Measurements from ENCODE around the gene PDSS2.

Gene PDSS2, protein sequence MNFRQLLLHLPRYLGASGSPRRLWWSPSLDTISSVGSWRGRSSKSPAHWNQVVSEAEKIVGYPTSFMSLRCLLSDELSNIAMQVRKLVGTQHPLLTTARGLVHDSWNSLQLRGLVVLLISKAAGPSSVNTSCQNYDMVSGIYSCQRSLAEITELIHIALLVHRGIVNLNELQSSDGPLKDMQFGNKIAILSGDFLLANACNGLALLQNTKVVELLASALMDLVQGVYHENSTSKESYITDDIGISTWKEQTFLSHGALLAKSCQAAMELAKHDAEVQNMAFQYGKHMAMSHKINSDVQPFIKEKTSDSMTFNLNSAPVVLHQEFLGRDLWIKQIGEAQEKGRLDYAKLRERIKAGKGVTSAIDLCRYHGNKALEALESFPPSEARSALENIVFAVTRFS

DNA sequence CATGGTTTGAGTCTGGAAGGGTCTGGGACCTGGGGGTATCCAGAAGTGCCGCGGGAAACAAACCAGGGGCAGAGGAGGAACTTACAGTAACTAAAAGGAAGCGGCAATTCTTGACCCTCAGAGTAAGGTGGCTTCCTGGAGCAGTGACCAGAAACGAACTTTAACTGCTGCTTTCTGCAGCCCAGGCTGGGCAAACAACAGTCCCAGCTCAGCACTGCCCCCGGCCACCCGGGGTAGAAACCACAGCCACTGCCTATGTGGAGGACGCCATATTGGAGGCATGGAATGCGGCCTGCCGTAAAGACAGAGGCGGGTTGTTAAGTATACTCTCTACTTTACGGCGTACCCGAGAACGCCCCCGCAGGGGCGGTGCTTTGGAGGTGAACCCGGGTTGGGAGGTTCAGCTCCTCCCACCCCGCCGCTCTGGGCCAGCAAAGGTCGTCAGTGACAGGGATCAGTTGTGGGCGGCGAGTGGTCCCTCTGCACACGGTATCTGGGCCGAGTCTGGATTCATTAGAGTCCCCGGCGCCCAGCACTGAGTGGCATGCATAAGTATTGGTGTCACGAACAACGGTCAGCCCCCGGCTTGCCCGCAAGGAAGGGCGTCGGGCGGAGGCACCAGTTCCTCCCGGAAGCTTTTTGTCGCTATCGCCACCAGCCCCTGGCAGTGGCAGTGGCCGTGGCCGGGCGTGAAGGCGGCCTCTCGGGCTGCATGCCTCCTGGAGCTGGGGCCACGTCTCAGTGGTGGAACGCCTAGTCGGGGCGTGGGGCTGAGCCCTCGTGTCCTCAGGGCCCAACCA, at the start of gene PDSS2:
Gene PDSS2, minus strand, starts transcription at position 282 of the 800 bp plus-strand sequence. Its CDS starts 279 bp downstream, at position 3.
- H3K9me3 ChIP-seq (ENCODE audit: insufficient read depth, low read depth, low read length) = no peaks in the 10 kb centered on the region
- peak within 1 kb of the TSS; percentile 98 for H3K4me3 ChIP-seq (ENCODE audit: low read length)
- H3K4me1 ChIP-seq (ENCODE audit: insufficient read depth, low read length) = 0 out of 2 replicates have a peak, but pooled peaks cover 3% of the 10 kb centered on the region
- H3K36me3 ChIP-seq (ENCODE audit: insufficient read depth, low read depth, low read length) = no peaks in the 10 kb centered on the region
- H3K27ac ChIP-seq (ENCODE audit: low read length) = peak within 1 kb of the TSS; percentile 63
- peak within 1 kb of the TSS; percentile 94 for H3K9ac ChIP-seq (ENCODE audit: low read depth, low read length)
- H3K27me3 ChIP-seq (ENCODE audit: insufficient read depth, low read length) = no peaks in the 10 kb centered on the region

DNA sequence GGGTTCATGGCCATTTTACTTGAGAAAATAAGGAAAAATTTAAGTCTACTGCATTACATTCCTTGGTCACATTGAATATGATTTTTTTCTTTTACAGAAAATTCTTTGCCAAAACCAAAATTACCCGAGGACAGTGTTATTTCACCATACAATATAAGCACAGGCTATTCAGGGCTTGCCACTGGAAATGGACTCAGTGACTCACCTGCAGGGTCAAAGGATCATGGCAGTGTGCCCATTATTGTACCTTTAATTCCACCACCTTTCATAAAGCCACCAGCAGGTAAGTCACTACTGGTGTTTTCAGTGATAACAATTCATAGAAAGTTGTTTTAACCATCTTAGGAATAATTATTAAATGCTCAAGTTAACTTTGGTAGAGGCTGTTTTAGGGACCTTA, 46.8 kb upstream of the PDSS2 start:
- Histone ChIP-seq H3K27ac (ENCODE audit: low read length) (no peak overlapping the region), H3K27me3 (ENCODE audit: insufficient read depth, low read length) (no peaks in the 10 kb centered on the region), H3K4me3 (ENCODE audit: low read length) (no peak overlapping the region), H3K36me3 (ENCODE audit: insufficient read depth, low read depth, low read length) (peaks cover 3% of the 10 kb centered on the region; the same call in 1 of the 2 replicates), H3K9ac (ENCODE audit: low read depth, low read length) (no peak overlapping the region), H3K4me1 (ENCODE audit: insufficient read depth, low read length) (peaks cover 22% of the 10 kb centered on the region; the same call in 1 of the 2 replicates), H3K9me3 (ENCODE audit: insufficient read depth, low read depth, low read length) (no peaks in the 10 kb centered on the region)

DNA sequence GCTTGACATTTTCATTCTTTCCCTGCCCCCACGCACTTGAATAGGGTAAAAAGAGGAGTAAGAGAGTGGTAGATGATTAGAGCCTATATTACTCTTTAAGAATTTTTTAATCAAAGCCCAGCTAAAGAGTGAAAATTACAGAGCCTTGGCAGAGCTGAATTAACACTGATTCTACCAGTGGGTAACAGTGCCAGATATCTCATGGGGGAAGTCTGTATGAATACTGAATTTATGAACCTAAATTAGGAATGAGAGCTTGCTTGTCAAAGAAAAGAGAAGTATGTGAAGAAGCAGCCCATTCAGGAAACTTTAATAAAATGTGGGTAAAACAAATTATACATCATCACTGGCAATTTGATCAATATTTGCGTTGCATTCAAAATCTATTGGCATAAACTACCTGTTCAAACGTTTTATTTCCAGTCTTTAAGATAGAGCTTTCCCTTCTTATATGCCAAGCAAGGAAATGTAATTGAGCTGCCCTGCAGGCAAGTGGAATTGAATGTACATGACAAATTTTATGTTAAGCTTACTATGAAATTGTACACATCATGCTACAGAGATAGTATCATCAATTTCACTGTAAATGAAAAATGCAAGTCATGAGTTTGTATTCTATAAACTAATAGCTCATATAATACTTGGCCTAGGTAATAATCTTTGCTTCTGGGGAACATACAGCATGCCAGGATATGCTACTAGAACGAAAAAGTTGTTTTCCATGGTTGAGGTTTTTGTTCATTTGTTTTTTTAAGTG, 45.1 kb upstream of the PDSS2 start:
- no peaks in the 10 kb centered on the region for H3K27me3 ChIP-seq (ENCODE audit: insufficient read depth, low read length)
- H3K4me1 ChIP-seq (ENCODE audit: insufficient read depth, low read length) = peaks cover 10% of the 10 kb centered on the region; the same call in 1 of the 2 replicates
- no peak overlapping the region for H3K27ac ChIP-seq (ENCODE audit: low read length)
- H3K36me3 ChIP-seq (ENCODE audit: insufficient read depth, low read depth, low read length) = peaks cover 3% of the 10 kb centered on the region; the same call in 1 of the 2 replicates
- no peak overlapping the region for H3K4me3 ChIP-seq (ENCODE audit: low read length)
- no peaks in the 10 kb centered on the region for H3K9me3 ChIP-seq (ENCODE audit: insufficient read depth, low read depth, low read length)
- H3K9ac ChIP-seq (ENCODE audit: low read depth, low read length) = no peak overlapping the region

DNA sequence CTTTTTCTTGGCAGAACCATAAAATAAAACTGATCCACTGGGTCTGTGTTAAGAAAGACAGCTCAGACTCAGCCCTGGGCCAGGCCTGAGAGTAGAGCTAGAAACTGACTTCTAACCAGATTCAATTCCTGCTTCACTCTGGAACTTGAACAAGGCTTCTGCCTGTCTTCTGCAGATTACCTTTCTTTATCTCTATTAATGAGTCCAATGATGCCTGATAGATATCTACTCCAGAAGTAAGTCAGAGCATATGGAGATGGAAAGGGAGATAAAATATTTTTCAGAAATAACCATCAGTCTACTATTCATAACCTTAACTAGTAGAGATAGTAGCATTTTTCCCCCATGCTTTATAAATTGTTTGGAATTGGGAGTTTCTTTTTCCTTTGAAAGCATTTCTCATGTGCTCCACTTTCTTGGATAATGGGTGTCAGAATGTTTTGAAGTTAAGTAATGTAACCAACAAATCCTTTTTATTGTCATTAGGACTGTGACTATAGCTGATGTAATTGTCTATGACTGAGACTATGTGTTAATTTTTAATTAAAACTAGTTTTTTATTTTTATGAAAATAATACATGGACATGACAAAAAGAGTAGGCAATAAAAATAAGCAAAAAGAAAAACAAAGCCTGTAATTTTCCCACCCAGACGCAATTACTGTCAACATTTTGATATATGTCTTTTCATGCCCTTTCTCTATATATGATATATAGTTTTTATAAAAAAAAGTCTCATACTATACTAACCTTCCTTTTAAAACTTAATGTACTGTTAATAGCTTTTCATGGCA, 37.7 kb upstream of the PDSS2 start:
- no peaks in the 10 kb centered on the region for H3K9me3 ChIP-seq (ENCODE audit: insufficient read depth, low read depth, low read length)
- no peaks in the 10 kb centered on the region for H3K36me3 ChIP-seq (ENCODE audit: insufficient read depth, low read depth, low read length)
- peaks cover 20% of the 10 kb centered on the region for H3K27me3 ChIP-seq (ENCODE audit: insufficient read depth, low read length)
- peaks cover 15% of the 10 kb centered on the region; the same call in 1 of the 2 replicates for H3K4me1 ChIP-seq (ENCODE audit: insufficient read depth, low read length)
- H3K4me3 ChIP-seq (ENCODE audit: low read length) = no peak overlapping the region
- no peak overlapping the region for H3K27ac ChIP-seq (ENCODE audit: low read length)
- no peak overlapping the region for H3K9ac ChIP-seq (ENCODE audit: low read depth, low read length)

DNA sequence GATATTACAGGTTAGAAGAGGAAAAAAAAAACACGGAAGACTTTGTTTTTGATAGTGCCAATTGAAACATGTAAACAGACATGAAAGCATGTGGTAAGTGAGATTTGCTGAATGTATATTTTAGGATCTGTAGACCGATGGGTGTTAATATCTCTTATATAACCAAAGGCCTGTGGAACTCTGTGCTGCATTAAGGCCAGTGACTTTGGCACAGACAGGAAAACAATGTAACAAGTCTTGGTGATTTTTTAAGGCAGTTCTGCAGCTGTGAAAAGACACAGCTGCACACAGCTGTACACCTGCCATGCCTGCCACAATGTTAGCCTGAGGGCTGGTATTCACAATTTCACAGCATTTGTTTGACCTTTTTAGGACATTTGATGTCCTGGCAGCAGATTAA, 36.6 kb upstream of the PDSS2 start:
- H3K27me3 ChIP-seq (ENCODE audit: insufficient read depth, low read length) = peaks cover 31% of the 10 kb centered on the region
- no peak overlapping the region for H3K27ac ChIP-seq (ENCODE audit: low read length)
- no peaks in the 10 kb centered on the region for H3K36me3 ChIP-seq (ENCODE audit: insufficient read depth, low read depth, low read length)
- H3K4me3 ChIP-seq (ENCODE audit: low read length) = no peak overlapping the region
- no peaks in the 10 kb centered on the region for H3K9me3 ChIP-seq (ENCODE audit: insufficient read depth, low read depth, low read length)
- no peak overlapping the region for H3K9ac ChIP-seq (ENCODE audit: low read depth, low read length)
- peaks cover 21% of the 10 kb centered on the region; the same call in 1 of the 2 replicates for H3K4me1 ChIP-seq (ENCODE audit: insufficient read depth, low read length)

DNA sequence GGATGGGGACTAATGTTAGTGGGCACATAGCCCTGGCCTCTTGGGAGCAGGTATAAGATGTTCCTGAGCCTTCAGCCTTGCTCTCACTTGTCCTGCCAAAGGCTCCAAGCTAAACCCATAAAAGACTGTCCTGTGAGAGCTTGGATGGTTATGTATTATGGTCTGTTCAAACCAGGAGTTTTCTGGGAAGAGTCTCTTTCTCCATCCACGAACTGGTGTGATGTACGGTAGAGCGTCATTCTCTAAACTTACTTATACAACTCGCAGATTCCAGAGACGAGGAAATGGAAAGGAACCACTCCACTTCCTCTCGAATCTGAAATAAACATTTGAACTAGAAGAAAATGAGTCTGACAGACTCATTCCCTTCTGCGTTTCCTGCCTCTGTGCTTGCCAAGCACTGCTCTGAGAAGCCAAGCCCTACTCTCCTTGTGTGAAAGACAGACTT, 35.9 kb upstream of the PDSS2 start:
- no peak overlapping the region for H3K4me3 ChIP-seq (ENCODE audit: low read length)
- no peak overlapping the region for H3K27ac ChIP-seq (ENCODE audit: low read length)
- H3K4me1 ChIP-seq (ENCODE audit: insufficient read depth, low read length) = peaks cover 21% of the 10 kb centered on the region; the same call in 1 of the 2 replicates
- H3K27me3 ChIP-seq (ENCODE audit: insufficient read depth, low read length) = peaks cover 37% of the 10 kb centered on the region
- H3K9me3 ChIP-seq (ENCODE audit: insufficient read depth, low read depth, low read length) = no peaks in the 10 kb centered on the region
- H3K9ac ChIP-seq (ENCODE audit: low read depth, low read length) = no peak overlapping the region
- H3K36me3 ChIP-seq (ENCODE audit: insufficient read depth, low read depth, low read length) = no peaks in the 10 kb centered on the region

DNA sequence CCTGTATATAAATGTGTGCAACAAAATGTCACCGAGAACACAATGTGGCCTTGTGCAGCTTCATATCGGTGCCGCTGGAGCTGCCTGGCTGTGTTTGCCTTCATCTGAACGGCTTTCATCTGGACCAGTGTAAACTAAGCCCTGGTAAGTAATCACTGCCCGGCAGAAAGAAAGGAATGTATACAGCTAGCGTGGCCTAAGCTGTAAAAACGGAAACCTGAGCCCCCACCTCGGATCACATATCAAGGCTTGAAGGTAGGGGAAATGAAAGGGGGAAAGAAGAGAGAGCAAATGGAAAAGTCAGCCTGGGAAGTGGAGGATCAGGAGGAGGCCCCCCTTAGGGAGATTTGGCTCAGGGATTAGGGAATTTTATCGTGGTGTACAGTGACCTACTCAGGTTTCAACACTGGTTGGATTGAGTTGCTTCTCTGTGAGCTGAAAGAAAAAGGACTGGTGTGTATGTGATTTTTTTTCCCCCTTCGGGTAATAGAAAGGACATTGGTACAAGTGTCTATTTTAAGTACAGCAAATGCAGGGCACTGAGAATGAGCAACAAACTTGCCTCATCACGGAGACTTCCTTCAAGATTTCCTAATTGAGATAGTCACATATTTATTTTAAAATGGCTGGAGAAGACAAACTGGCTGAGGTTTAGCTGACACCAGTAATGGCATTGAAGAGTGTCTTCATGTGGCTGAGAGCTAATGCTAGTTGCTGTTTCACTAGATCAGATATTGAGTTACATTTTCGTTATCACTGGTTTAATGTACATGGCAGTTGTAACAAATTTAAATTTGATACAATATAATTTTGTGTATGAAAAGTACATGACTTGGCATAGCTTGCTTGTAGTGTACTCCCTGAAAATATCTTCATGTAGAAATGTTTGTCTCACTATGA, 34.0 kb upstream of the PDSS2 start:
- H3K9ac ChIP-seq (ENCODE audit: low read depth, low read length) = peak overlapping the region; percentile 22; the same call in 1 of the 2 replicates

DNA sequence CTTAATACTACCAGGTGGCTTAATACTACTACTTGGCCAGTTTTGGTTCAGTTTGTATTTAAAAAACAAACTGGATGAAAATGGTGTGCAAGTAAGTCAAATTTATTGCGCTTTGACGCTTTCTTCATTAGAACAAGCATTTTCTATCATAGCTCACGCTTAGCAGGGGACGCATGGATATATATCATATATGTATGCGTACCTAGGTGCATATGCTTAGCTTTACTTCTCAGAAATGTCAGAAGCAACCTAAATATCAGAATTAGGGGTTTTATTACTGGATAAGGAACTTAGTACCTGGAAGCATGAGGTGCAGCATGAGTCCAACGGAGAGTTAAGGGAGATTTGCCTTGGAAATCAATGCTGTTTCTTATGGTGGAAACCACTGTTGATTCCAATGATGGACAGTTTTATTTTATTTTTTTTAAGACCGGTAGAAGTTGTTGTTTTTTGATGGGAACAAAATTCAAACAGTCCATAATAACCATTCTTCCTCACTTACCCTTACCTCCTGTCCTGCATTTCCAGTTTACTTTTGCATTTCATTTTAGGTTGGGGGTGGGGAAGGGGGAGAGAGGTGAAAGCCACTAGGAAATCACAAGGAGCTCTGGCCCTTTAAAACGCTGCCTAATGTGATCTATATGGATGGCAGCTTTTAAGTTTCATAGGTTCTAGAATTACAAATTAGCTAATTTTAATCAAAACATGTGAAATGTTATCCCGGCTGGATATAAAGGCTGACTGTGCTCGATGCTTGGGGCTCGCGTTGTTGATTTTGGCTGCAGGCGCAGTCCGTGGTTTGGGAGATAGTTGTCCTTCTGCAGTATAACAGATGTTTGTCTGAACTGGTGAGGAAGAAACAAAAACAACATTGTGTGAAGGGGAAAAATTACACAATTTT, 32.6 kb upstream of the PDSS2 start:
- Histone ChIP-seq H3K27ac (ENCODE audit: low read length) (no peak overlapping the region), H3K27me3 (ENCODE audit: insufficient read depth, low read length) (peaks cover 62% of the 10 kb centered on the region)

More for the DNA sequence above, 34.0 kb upstream of the PDSS2 start:
- Histone ChIP-seq H3K9me3 (ENCODE audit: insufficient read depth, low read depth, low read length) (no peaks in the 10 kb centered on the region), H3K36me3 (ENCODE audit: insufficient read depth, low read depth, low read length) (no peaks in the 10 kb centered on the region), H3K27ac (ENCODE audit: low read length) (no peak overlapping the region), H3K4me1 (ENCODE audit: insufficient read depth, low read length) (peaks cover 21% of the 10 kb centered on the region; the same call in 1 of the 2 replicates), H3K4me3 (ENCODE audit: low read length) (peak overlapping the region; percentile 88), H3K27me3 (ENCODE audit: insufficient read depth, low read length) (peaks cover 48% of the 10 kb centered on the region)

DNA sequence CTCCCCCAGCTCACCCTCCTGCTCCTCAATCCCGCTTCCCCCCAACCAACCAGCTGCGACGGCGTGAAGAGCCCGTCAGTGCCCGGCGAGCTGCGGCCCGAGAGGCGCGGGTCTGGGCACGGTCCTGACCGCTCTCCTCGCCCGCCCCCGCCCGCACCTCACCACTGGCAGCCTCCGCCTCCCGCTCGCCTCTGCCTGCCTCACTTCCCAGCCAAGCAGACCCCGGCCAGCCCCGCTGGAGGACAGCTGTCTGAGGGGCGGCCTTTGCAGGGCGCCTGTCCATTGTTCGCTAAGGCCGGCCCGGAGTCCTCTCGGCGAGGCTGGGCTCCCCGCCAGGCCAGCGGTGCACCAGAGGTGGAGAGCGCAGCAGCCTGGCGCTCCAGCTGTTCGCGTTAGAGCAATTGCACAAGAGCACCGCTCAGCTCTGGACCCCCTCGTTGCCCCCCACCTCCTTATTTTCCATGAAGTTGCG, 31.8 kb upstream of the PDSS2 start:
- Histone ChIP-seq H3K27me3 (ENCODE audit: insufficient read depth, low read length) (peaks cover 71% of the 10 kb centered on the region), H3K4me3 (ENCODE audit: low read length) (peak overlapping the region; percentile 88), H3K9me3 (ENCODE audit: insufficient read depth, low read depth, low read length) (no peaks in the 10 kb centered on the region), H3K9ac (ENCODE audit: low read depth, low read length) (peak overlapping the region; percentile 54; the same call in 1 of the 2 replicates), H3K4me1 (ENCODE audit: insufficient read depth, low read length) (peaks cover 21% of the 10 kb centered on the region; the same call in 1 of the 2 replicates), H3K27ac (ENCODE audit: low read length) (no peak overlapping the region), H3K36me3 (ENCODE audit: insufficient read depth, low read depth, low read length) (no peaks in the 10 kb centered on the region)

More for the DNA sequence above, 32.6 kb upstream of the PDSS2 start:
- Histone ChIP-seq H3K9ac (ENCODE audit: low read depth, low read length) (peak overlapping the region; percentile 22; the same call in 1 of the 2 replicates), H3K9me3 (ENCODE audit: insufficient read depth, low read depth, low read length) (no peaks in the 10 kb centered on the region), H3K4me3 (ENCODE audit: low read length) (peak overlapping the region; percentile 88), H3K4me1 (ENCODE audit: insufficient read depth, low read length) (peaks cover 21% of the 10 kb centered on the region; the same call in 1 of the 2 replicates), H3K36me3 (ENCODE audit: insufficient read depth, low read depth, low read length) (no peaks in the 10 kb centered on the region)
